HepG2 (cell line): ENCODE data around the gene IQCB1. TPM values are rescaled to one million over a fixed set of nuclear protein-coding genes. Genes with fewer than 3 reads are reported as not detected.
"Not testable (repeated sequence)": the region's sequence is repeated elsewhere in the genome, so short reads cannot be mapped to it uniquely, and the experiment has no call there.

Source experiments
- ATAC-seq: fragments of 200-7000 bp; cut with Tn5 transposase; 3 replicates; pipeline ENCODE4 v1.9.1; 2020; ENCODE audit warnings: mild to moderate bottlenecking, moderate library complexity
- BruUV-seq: library from RNA; stranded (reverse); fragments of 400-500 nt; replicated peaks from 2 replicates; lab custom pipeline; 2021; lab: Mats Ljungman, UMichigan
- CTCF ChIA-PET: fragments of 300-600 bp; formaldehyde crosslinking; extraction: SDS; loops from one replicate; lab custom pipeline; 2021; ENCODE audit warnings: low total read pairs, inconsistent platforms, low intra/inter-chr PET ratio; lab: Yijun Ruan, JAX
- POLR2A ChIA-PET: fragments of 350-600 bp; sonication (Branson Sonifier 250); formaldehyde crosslinking; loops from one replicate; lab custom pipeline; 2020; ENCODE audit warnings: antibody characterized with exemption, inconsistent platforms; lab: Yijun Ruan, JAX
- DNase-seq: peaks from one replicate; pipeline ENCODE4 v3.0.0-alpha.2; 2015; ENCODE audit warnings: low spot score
- FAIRE-seq: peaks from 3 replicates; lab custom pipeline; 2011; peaks lifted over from hg19 to GRCh38; lab: Jason Lieb, UNC
- H2AFZ ChIP-seq: one replicate; pipeline ENCODE4 v1.6.1; 2011; ENCODE audit warnings: low read length, inconsistent platforms
- H3K27ac ChIP-seq: fragments of 300-600 bp; 3 replicates; pipeline ENCODE4 v1.8.0; 2011; ENCODE audit warnings: mixed run types, mild to moderate bottlenecking, mixed read lengths, low read length, inconsistent platforms; ENCODE audit not compliant: insufficient read depth; ENCODE audit errors: extremely low read length
- H3K27me3 ChIP-seq, 2 experiments: fragments of 200-600 bp in 1 of 2; 2 replicates in 1 of 2; 3 replicates in 1 of 2; pipeline versions ENCODE4 v1.6.0 to v1.8.0; 2011; ENCODE audit warnings: low read length in 2 of 2, mild to moderate bottlenecking in 2 of 2, moderate library complexity in 2 of 2, inconsistent platforms in 1 of 2; ENCODE audit not compliant: insufficient read depth in 2 of 2, control insufficient read depth in 1 of 2
- H3K36me3 ChIP-seq, 2 experiments: fragments of 200-600 bp in 1 of 2; replicated peaks in 1 of 2; 2 replicates in 1 of 2; 3 replicates in 1 of 2; pipeline versions ENCODE4 v1.5.1 to v1.8.0; 2011; ENCODE audit warnings: low read length in 2 of 2, inconsistent platforms in 1 of 2; ENCODE audit not compliant: insufficient read depth in 2 of 2, control insufficient read depth in 1 of 2
- H3K4me1 ChIP-seq: 2 replicates; pipeline ENCODE4 v1.5.1; 2012; ENCODE audit warnings: low read length, inconsistent platforms; ENCODE audit not compliant: insufficient read depth
- H3K4me2 ChIP-seq: 2 replicates; pipeline ENCODE4 v1.6.0; 2011; ENCODE audit warnings: low read depth, low read length, inconsistent platforms
- H3K4me3 ChIP-seq, 3 experiments: fragments of 200-600 bp in 1 of 3; sonication (generic), shearing (Covaris generic) in 1 of 3; replicated peaks in 1 of 3; 2 replicates each; pipeline ENCODE4 v1.5.1; 2011 to 2016; ENCODE audit warnings: low read length in 3 of 3, inconsistent platforms in 2 of 3, low read depth in 2 of 3, mild to moderate bottlenecking in 2 of 3, control low read depth in 1 of 3, mixed read lengths in 1 of 3; ENCODE audit not compliant: insufficient read depth in 1 of 3
- H3K79me2 ChIP-seq: one replicate; pipeline ENCODE4 v1.6.1; 2011; ENCODE audit warnings: low read length, inconsistent platforms; ENCODE audit not compliant: insufficient read depth
- H3K9ac ChIP-seq: 2 replicates; pipeline ENCODE4 v1.6.0; 2011; ENCODE audit warnings: mild to moderate bottlenecking, low read depth, low read length, inconsistent platforms; ENCODE audit not compliant: insufficient read depth
- H3K9me3 ChIP-seq: 2 replicates; pipeline ENCODE4 v1.5.1; 2012; ENCODE audit warnings: mild to moderate bottlenecking, low read length
- H4K20me1 ChIP-seq: 2 replicates; pipeline ENCODE4 v1.6.0; 2011; ENCODE audit warnings: inconsistent platforms, mild to moderate bottlenecking, low read length, moderate library complexity; ENCODE audit not compliant: insufficient read depth
- CREB3 ChIP-seq: sonication (generic); formaldehyde crosslinking; IDR thresholded peaks from 2 replicates; pipeline ENCODE4 v1.5.0; 2020; ENCODE audit warnings: missing genetic modification reagents
- KLF6 ChIP-seq: IDR thresholded peaks from 2 replicates; pipeline ENCODE4 v1.8.0; 2016; ENCODE audit warnings: missing biosample characterization, missing genetic modification reagents
- PAF1 ChIP-seq: IDR thresholded peaks from 2 replicates; pipeline ENCODE4 v1.6.1; 2016; ENCODE audit warnings: missing genetic modification reagents, missing compliant biosample characterization
- ZBTB7A ChIP-seq: sonication (generic); formaldehyde crosslinking; IDR thresholded peaks from 2 replicates; pipeline ENCODE4 v1.8.0; 2022; ENCODE audit warnings: mild to moderate bottlenecking, missing genetic modification reagents
- ZFYVE20 ChIP-seq: sonication (generic); formaldehyde crosslinking; IDR thresholded peaks from 2 replicates; pipeline ENCODE4 v1.8.0; 2023; ENCODE audit warnings: low read depth, mild to moderate bottlenecking, moderate library complexity, missing genetic modification reagents, borderline replicate concordance
- ZNF317 ChIP-seq: sonication (generic); formaldehyde crosslinking; IDR thresholded peaks from 2 replicates; pipeline ENCODE4 v1.5.0; 2020; ENCODE audit warnings: mild to moderate bottlenecking, missing genetic modification reagents
- ZNF318 ChIP-seq: sonication (generic); formaldehyde crosslinking; IDR thresholded peaks from 2 replicates; pipeline ENCODE4 v1.4.0; 2020; ENCODE audit warnings: mild to moderate bottlenecking, missing genetic modification reagents
- WGBS: methylation state at CpG from one replicate; pipeline ENCODE4 v1.1.6; 2017; ENCODE audit warnings: low lambda C conversion rate; 5-methylcytosine and 5-hydroxymethylcytosine counted together
- in situ Hi-C: cut with HindIII; loops from 2 replicates; pipeline ENCODE4 v1.10.0; 2017; ENCODE audit warnings: low pct_unique_long_range_greater_than_20kb; ENCODE audit not compliant: extremely low pct_ligation_motif_present
- intact Hi-C: fragments of 100-400 bp; cut with micrococcal nuclease; formaldehyde crosslinking; loops from one replicate; pipeline ENCODE4 v1.10.0; 2022; ENCODE audit not compliant: unreplicated experiment
- polyA plus RNA-seq, 8 experiments: library from polyadenylated mRNA; depleted of rRNA in 3 of 8; stranded (reverse) in 7 of 8; unstranded in 1 of 8; fragments of >200 nt; fragmentation: Illumina TruSeq in 4 of 8; extraction: Trizol in 4 of 8; gene quantifications; 2 replicates each; pipeline versions ENCODE4 v1.2.1 to v1.2.3, GENCODE V29; 2011 to 2016; ENCODE audit warnings: low read depth in 4 of 8, missing spikeins in 1 of 8, mixed read lengths in 1 of 8; ENCODE audit not compliant: insufficient read depth in 1 of 8
- total RNA-seq, 5 experiments: library from RNA; depleted of rRNA; stranded (reverse); fragments of >200 nt; fragmentation: Illumina TruSeq; extraction: Trizol; gene quantifications; 2 replicates each; pipeline ENCODE4 v1.2.3, GENCODE V29; 2016; ENCODE audit warnings: low read depth in 1 of 5

IQCB1 gene
- total and polyA plus RNA-seq, 2 of the 13 experiments (the other 11 are each of a cell fraction or from before 2014, with no cell fraction given) = 18.0 to 41.4 TPM

- H3K27ac ChIP-seq, H3K4me1 ChIP-seq, H3K4me3 ChIP-seq, H3K9ac ChIP-seq, H3K9me3 ChIP-seq, BruUV-seq, ATAC-seq, CTCF ChIA-PET, in situ Hi-C loops, H3K27me3 ChIP-seq, H3K4me2 ChIP-seq, H3K36me3 ChIP-seq, H2AFZ ChIP-seq, FAIRE-seq, POLR2A ChIA-PET, DNase-seq: not testable (repeated sequence)
- Histone ChIP-seq H4K20me1 (peaks cover 30% of the 10 kb centered on the region), H3K79me2 (peaks cover 86% of the 10 kb centered on the region)
- 95% methylated on average over 2 of the region's 2 CpGs for WGBS
- intact Hi-C loops = loop anchor here (10.0 kb wide), 1 partner anchor 92 kb away; the partner anchor contains the start of genes EAF2 and IQCB1
These were observed 91.8 kb downstream of the IQCB1 start for GRCh38 chr3:121743106-121743505.

GRCh38 chr3:121740896-121741295 lies 94.0 kb downstream of the IQCB1 start:
- FAIRE-seq = no peak
- H4K20me1 ChIP-seq = peaks cover 22% of the 10 kb centered on the region
- in situ Hi-C loops (no loop called here), intact Hi-C loops (loop anchor here (10.0 kb wide), 1 partner anchor 94 kb away; the partner anchor contains the start of genes EAF2 and IQCB1)
- H3K27ac ChIP-seq = no peak overlapping the region
- no peak for ATAC-seq
- H3K4me2 ChIP-seq = no peak overlapping the region
- ChIA-PET CTCF (no interaction called here), POLR2A (no interaction called here)
- peaks cover 86% of the 10 kb centered on the region for H3K79me2 ChIP-seq
- H3K36me3 ChIP-seq = peaks cover 2 to 9% of the 10 kb centered on the region in 2 experiments; a peak in 1 of 5 replicates
- 94% methylated on average over 2 of the region's 2 CpGs for WGBS
- no peak overlapping the region for H2AFZ ChIP-seq
- DNase-seq = no peak
- no peak overlapping the region for H3K4me3 ChIP-seq
- H3K27me3 ChIP-seq = no peaks in the 10 kb centered on the region
- no peak overlapping the region for H3K9ac ChIP-seq
- no TSS peak for BruUV-seq
- no peaks in the 10 kb centered on the region for H3K4me1 ChIP-seq
- no peaks in the 10 kb centered on the region for H3K9me3 ChIP-seq
- TF ChIP-seq ZNF318 (CRISPR knock-in tag) (no peak), CREB3 (CRISPR knock-in tag) (no peak), KLF6 (no peak), PAF1 (no peak), ZFYVE20 (no peak), ZBTB7A (CRISPR knock-in tag) (no peak), ZNF317 (CRISPR knock-in tag) (no peak)
